ENCODE measurements around the gene MOB2. TPM values are rescaled to one million over a fixed set of nuclear protein-coding genes. Genes with fewer than 3 reads are reported as not detected.

MOB2 gene
- total and polyA plus RNA-seq, 2 of the 13 experiments (the other 11 are each of a cell fraction or from before 2014, with no cell fraction given): 21.8 to 27.7 TPM

GRCh38 chr11:1470681-1471611 is 15.6 kb downstream of the MOB2 start:
- Histone ChIP-seq H3K27me3 (ENCODE audit: control insufficient read depth in 1 of 2, insufficient read depth in 2 of 2, low read length in 2 of 2) (no peaks in the 10 kb centered on the region), H3K9ac (ENCODE audit: insufficient read depth, low read depth, low read length) (no peak overlapping the region), H2AFZ (ENCODE audit: low read length) (no peak overlapping the region), H3K36me3 (replicated peaks in 1 of 2; ENCODE audit: control insufficient read depth in 1 of 2, insufficient read depth in 2 of 2, low read length in 2 of 2) (peaks cover 2 to 9% of the 10 kb centered on the region in 2 experiments; a peak in 1 of 5 replicates), H3K9me3 (ENCODE audit: low read length) (no peaks in the 10 kb centered on the region), H4K20me1 (ENCODE audit: insufficient read depth, low read length) (no peaks in the 10 kb centered on the region), H3K4me2 (ENCODE audit: low read depth, low read length) (no peak overlapping the region), H3K79me2 (ENCODE audit: insufficient read depth, low read length) (no peaks in the 10 kb centered on the region), H3K27ac (ENCODE audit: extremely low read length, insufficient read depth, low read length) (no peak overlapping the region), H3K4me1 (ENCODE audit: insufficient read depth, low read length) (no peaks in the 10 kb centered on the region), H3K4me3 (replicated peaks in 1 of 3; ENCODE audit: insufficient read depth in 1 of 3, low read depth in 2 of 3, low read length in 3 of 3) (no peak overlapping the region)
- ATAC-seq (no peak), DNase-seq (ENCODE audit: low spot score) (no peak), FAIRE-seq (no peak)
- ChIA-PET POLR2A (interaction anchor here (0.5 kb wide), 1 partner anchor 250 kb away, joined by 3 read pairs; no protein-coding TSS in a partner anchor), CTCF (ENCODE audit: low intra/inter-chr PET ratio, low total read pairs) (no interaction called here)
- intact Hi-C loops (cut with micrococcal nuclease; ENCODE audit: unreplicated experiment): no loop called here
- in situ Hi-C loops (cut with HindIII; ENCODE audit: extremely low pct_ligation_motif_present, low pct_unique_long_range_greater_than_20kb): no loop called here
- TF ChIP-seq AGO2 (optimal IDR thresholded peaks at IDR 0.05; ENCODE audit: low read depth, low read length) (peak; percentile 42), CREB1 (IDR thresholded peaks at IDR 0.05) (no peak), CREB1 (CRISPR knock-in tag; IDR thresholded peaks at IDR 0.05) (no peak)
- no TSS peak for BruUV-seq (replicated peaks)
- WGBS (ENCODE audit: low lambda C conversion rate): 94% methylated on average over 14 of the region's 40 CpGs

DNA sequence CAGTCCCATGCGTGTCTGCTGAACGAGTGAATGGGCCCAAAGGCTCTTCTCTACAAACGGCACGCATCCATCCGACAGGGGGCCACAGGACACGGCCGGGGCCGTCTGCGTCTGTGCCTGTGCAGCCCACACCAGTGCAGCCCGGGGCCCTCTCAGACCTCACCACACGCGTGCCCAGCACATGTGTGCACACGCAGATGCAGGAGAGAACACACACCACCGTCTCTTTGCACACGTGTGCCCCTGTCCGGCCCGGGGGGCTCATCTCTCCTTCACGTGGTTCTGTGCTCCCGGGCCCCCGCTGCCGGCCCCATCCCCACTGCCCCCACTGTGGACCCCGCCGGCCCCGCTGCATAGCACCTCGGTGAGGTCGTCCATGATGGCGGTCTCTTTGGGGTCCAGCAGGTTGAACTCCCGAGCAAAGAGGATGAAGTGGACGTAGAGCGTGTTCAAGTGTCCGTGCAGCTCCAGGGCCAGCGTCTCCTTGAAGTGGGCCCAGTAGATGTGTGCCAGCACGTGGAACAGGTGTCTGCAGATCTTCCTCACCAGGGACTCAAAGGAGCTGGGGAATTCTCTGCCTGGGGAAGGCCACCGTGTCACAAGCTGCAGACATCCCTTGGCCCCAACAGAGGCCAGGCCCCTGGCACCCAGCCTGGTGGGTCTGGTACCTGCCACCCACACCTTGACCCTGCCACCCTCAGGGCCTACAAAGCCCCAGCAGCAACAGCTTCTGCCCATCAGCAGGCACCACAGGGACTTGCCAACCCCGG is 16.5 kb downstream of the MOB2 start:
- Histone ChIP-seq H3K4me3 (replicated peaks in 1 of 3; ENCODE audit: insufficient read depth in 1 of 3, low read depth in 2 of 3, low read length in 3 of 3) (no peak overlapping the region), H3K9me3 (ENCODE audit: low read length) (no peaks in the 10 kb centered on the region)
- in situ Hi-C loops (cut with HindIII; ENCODE audit: extremely low pct_ligation_motif_present, low pct_unique_long_range_greater_than_20kb): no loop called here
- TF ChIP-seq ZNF263 (CRISPR knock-in tag; IDR thresholded peaks at IDR 0.05) (no peak), SRSF4 (IDR thresholded peaks at IDR 0.05; ENCODE audit: low read depth, low read length, poor library complexity, severe bottlenecking) (no peak), FOXC1 (CRISPR knock-in tag; IDR thresholded peaks at IDR 0.05; ENCODE audit: borderline replicate concordance) (no peak), ZNF562 (CRISPR knock-in tag; IDR thresholded peaks at IDR 0.05; ENCODE audit: borderline replicate concordance) (no peak), ZNF552 (CRISPR knock-in tag; IDR thresholded peaks at IDR 0.05; ENCODE audit: borderline replicate concordance) (no peak)
- TF ChIP-seq, protein P1, sequence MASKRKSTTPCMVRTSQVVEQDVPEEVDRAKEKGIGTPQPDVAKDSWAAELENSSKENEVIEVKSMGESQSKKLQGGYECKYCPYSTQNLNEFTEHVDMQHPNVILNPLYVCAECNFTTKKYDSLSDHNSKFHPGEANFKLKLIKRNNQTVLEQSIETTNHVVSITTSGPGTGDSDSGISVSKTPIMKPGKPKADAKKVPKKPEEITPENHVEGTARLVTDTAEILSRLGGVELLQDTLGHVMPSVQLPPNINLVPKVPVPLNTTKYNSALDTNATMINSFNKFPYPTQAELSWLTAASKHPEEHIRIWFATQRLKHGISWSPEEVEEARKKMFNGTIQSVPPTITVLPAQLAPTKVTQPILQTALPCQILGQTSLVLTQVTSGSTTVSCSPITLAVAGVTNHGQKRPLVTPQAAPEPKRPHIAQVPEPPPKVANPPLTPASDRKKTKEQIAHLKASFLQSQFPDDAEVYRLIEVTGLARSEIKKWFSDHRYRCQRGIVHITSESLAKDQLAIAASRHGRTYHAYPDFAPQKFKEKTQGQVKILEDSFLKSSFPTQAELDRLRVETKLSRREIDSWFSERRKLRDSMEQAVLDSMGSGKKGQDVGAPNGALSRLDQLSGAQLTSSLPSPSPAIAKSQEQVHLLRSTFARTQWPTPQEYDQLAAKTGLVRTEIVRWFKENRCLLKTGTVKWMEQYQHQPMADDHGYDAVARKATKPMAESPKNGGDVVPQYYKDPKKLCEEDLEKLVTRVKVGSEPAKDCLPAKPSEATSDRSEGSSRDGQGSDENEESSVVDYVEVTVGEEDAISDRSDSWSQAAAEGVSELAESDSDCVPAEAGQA (IDR thresholded peaks at IDR 0.05; ENCODE audit: low read depth): no peak
- TF ChIP-seq, protein P1 (CRISPR knock-in tag; IDR thresholded peaks at IDR 0.05; ENCODE audit: borderline replicate concordance): no peak

More for the DNA sequence above, 16.5 kb downstream of the MOB2 start:
- no peak overlapping the region for H3K4me2 ChIP-seq (ENCODE audit: low read depth, low read length)
- ATAC-seq (no peak), FAIRE-seq (no peak), DNase-seq (ENCODE audit: low spot score) (no peak)
- BruUV-seq (replicated peaks): no TSS peak
- no peaks in the 10 kb centered on the region for H3K4me1 ChIP-seq (ENCODE audit: insufficient read depth, low read length)
- ChIA-PET CTCF (ENCODE audit: low intra/inter-chr PET ratio, low total read pairs) (no interaction called here), POLR2A (interaction anchor here (0.5 kb wide), 1 partner anchor 249 kb away, joined by 3 read pairs; no protein-coding TSS in a partner anchor)
- no peaks in the 10 kb centered on the region for H4K20me1 ChIP-seq (ENCODE audit: insufficient read depth, low read length)
- intact Hi-C loops (cut with micrococcal nuclease; ENCODE audit: unreplicated experiment): no loop called here
- H3K79me2 ChIP-seq (ENCODE audit: insufficient read depth, low read length): no peaks in the 10 kb centered on the region
- no peaks in the 10 kb centered on the region for H3K27me3 ChIP-seq (ENCODE audit: control insufficient read depth in 1 of 2, insufficient read depth in 2 of 2, low read length in 2 of 2)
- no peak overlapping the region for H3K9ac ChIP-seq (ENCODE audit: insufficient read depth, low read depth, low read length)
- H2AFZ ChIP-seq (ENCODE audit: low read length): no peak overlapping the region
- peaks cover under 1 to 2% of the 10 kb centered on the region in 2 experiments; a peak in 1 of 5 replicates for H3K36me3 ChIP-seq (replicated peaks in 1 of 2; ENCODE audit: control insufficient read depth in 1 of 2, insufficient read depth in 2 of 2, low read length in 2 of 2)
- 96% methylated on average over 32 of the region's 35 CpGs for WGBS (ENCODE audit: low lambda C conversion rate)
- H3K27ac ChIP-seq (ENCODE audit: extremely low read length, insufficient read depth, low read length): no peak overlapping the region
